Adrenal gland (tissue), 5 donors: ENCODE data around the gene GNAQ.

ENCODE experiments used
- CTCF ChIP-seq, 6 experiments: fragments of 450-650 bp in 4 of 6; fragments of 200-600 bp in 2 of 6; sonication (generic) in 1 of 6; IDR thresholded peaks; 1 replicate in 5 of 6; 2 replicates in 1 of 6; pipeline versions ENCODE4 v1.5.1 to v1.8.0; 2016 to 2021; ENCODE audit warnings: antibody characterized with exemption in 6 of 6, mild to moderate bottlenecking in 2 of 6, moderate library complexity in 1 of 6
- POLR2A ChIP-seq, 2 donors: fragments of 450-650 bp; IDR thresholded peaks; one replicate each; pipeline ENCODE4 v1.6.1; 2017; ENCODE audit warnings: antibody characterized with exemption in 2 of 2, mild to moderate bottlenecking in 2 of 2, moderate library complexity in 1 of 2
- donor health status: DM: no; HTN: no; CAD: no.

- TF ChIP-seq CTCF (IDR thresholded peaks at IDR 0.05) (no peak), POLR2A (IDR thresholded peaks at IDR 0.05) (no peak)
Measured at GRCh38 chr9:77915744-77916143, 115.9 kb downstream of the GNAQ start.
